ENCODE results near the gene PAFAH2. TPM values are rescaled to one million over a fixed set of nuclear protein-coding genes. Genes with fewer than 3 reads are reported as not detected.

Gene PAFAH2
- total and polyA plus RNA-seq, 2 of the 13 experiments (the other 11 are each of a cell fraction or from before 2014, with no cell fraction given) = 6.9 to 9.4 TPM

- TF ChIP-seq E2F1 (CRISPR knock-in tag; IDR thresholded peaks at IDR 0.05) (no peak), IKZF4 (CRISPR knock-in tag; IDR thresholded peaks at IDR 0.05; ENCODE audit: borderline replicate concordance, low read depth, not compliant biosample characterization) (no peak), HHEX (CRISPR knock-in tag; IDR thresholded peaks at IDR 0.05) (no peak), SMC3 (IDR thresholded peaks at IDR 0.05; ENCODE audit: low read length) (no peak), SPEN (CRISPR knock-in tag; IDR thresholded peaks at IDR 0.05; ENCODE audit: low read depth) (no peak), AKAP8 (CRISPR knock-in tag; IDR thresholded peaks at IDR 0.05) (no peak), ZSCAN12 (CRISPR knock-in tag; IDR thresholded peaks at IDR 0.05) (no peak), NKX3-1 (CRISPR knock-in tag; IDR thresholded peaks at IDR 0.05) (no peak; the same call in 1 of the 2 replicates), FOXO1 (CRISPR knock-in tag; IDR thresholded peaks at IDR 0.05) (no peak), DDIT3 (CRISPR knock-in tag; IDR thresholded peaks at IDR 0.05) (no peak), ZNF350 (CRISPR knock-in tag; IDR thresholded peaks at IDR 0.05; ENCODE audit: borderline replicate concordance, low read depth) (no peak), ZNF883 (CRISPR knock-in tag; IDR thresholded peaks at IDR 0.05; ENCODE audit: not compliant biosample characterization) (no peak), MED1 (CRISPR knock-in tag; IDR thresholded peaks at IDR 0.05) (peak; percentile 65), MIER2 (CRISPR knock-in tag; IDR thresholded peaks at IDR 0.05) (peak; percentile 18), ZNF713 (CRISPR knock-in tag; IDR thresholded peaks at IDR 0.05) (no peak), IRX3 (CRISPR knock-in tag; IDR thresholded peaks at IDR 0.05; ENCODE audit: borderline replicate concordance, low read depth) (no peak)
- TF ChIP-seq, protein P1, sequence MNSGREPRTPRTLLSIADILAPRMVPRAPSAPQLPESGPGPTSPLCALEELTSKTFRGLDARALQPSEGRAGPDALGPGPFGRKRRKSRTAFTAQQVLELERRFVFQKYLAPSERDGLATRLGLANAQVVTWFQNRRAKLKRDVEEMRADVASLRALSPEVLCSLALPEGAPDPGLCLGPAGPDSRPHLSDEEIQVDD (CRISPR knock-in tag; IDR thresholded peaks at IDR 0.05; ENCODE audit: borderline replicate concordance) = no peak
- TF ChIP-seq, protein P2, sequence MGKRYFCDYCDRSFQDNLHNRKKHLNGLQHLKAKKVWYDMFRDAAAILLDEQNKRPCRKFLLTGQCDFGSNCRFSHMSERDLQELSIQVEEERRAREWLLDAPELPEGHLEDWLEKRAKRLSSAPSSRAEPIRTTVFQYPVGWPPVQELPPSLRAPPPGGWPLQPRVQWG (CRISPR knock-in tag; IDR thresholded peaks at IDR 0.05; ENCODE audit: borderline replicate concordance, low read depth) = no peak
- TF ChIP-seq, protein P3, sequence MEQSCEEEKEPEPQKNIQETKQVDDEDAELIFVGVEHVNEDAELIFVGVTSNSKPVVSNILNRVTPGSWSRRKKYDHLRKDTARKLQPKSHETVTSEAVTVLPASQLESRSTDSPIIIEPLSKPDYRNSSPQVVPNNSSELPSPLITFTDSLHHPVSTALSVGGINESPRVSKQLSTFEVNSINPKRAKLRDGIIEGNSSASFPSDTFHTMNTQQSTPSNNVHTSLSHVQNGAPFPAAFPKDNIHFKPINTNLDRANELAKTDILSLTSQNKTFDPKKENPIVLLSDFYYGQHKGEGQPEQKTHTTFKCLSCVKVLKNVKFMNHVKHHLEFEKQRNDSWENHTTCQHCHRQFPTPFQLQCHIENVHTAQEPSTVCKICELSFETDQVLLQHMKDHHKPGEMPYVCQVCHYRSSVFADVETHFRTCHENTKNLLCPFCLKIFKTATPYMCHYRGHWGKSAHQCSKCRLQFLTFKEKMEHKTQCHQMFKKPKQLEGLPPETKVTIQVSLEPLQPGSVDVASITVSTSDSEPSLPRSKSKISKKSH (CRISPR knock-in tag; IDR thresholded peaks at IDR 0.05; ENCODE audit: borderline replicate concordance) = no peak
- TF ChIP-seq, protein P4, sequence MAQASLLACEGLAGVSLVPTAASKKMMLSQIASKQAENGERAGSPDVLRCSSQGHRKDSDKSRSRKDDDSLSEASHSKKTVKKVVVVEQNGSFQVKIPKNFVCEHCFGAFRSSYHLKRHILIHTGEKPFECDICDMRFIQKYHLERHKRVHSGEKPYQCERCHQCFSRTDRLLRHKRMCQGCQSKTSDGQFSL (CRISPR knock-in tag; IDR thresholded peaks at IDR 0.05) = no peak
Observed at GRCh38 chr1:25996966-25997827, 666 bp downstream of the PAFAH2 start (continued).
